GM20000 (cell line): Measurements from ENCODE around the gene TRIM33.
A peak's percentile ranks its signal among the peaks of the same experiment; 100 is the strongest.
"Not testable (repeated sequence)": the region's sequence is repeated elsewhere in the genome, so short reads cannot be mapped to it uniquely, and the experiment has no call there.

ENCODE experiments used
- DNase-seq: peaks from one replicate; pipeline ENCODE4 v3.0.0; 2012; ENCODE audit warnings: low spot score
- TF ChIP-seq, protein P1 (sequence below): IDR thresholded peaks from 2 replicates; pipeline ENCODE4 v1.5.1; 2012; ENCODE audit warnings: mild to moderate bottlenecking, control low read depth; ENCODE audit errors: extremely low read depth, missing control alignments

TRIM33 gene

DNA sequence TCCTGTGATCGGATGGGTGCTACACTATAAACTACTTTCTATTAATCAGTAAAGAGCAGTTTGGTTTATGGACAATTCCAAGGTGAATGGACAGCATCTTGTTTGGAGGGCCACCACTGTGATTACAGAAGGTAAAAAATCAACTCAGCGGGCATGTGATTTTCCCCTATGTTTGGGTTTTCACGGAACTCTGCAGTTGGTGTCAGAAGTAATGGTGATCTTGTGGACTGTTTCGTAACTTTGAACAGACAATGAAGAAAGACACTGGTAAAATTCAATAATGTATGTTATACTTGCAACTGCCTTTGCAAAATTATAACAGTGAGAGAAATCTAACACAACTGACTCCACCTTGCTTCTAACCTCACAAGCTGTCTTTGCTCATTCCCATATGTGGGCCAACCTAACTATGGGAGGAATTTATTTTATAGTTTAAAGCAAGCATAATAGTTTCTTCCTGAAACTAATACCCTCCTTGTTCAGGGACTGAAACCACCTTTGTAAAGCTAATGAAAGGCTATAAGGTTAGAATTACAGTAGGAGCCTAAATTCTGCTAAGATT, 53.2 kb downstream of the TRIM33 start:
- TF ChIP-seq, protein P1, sequence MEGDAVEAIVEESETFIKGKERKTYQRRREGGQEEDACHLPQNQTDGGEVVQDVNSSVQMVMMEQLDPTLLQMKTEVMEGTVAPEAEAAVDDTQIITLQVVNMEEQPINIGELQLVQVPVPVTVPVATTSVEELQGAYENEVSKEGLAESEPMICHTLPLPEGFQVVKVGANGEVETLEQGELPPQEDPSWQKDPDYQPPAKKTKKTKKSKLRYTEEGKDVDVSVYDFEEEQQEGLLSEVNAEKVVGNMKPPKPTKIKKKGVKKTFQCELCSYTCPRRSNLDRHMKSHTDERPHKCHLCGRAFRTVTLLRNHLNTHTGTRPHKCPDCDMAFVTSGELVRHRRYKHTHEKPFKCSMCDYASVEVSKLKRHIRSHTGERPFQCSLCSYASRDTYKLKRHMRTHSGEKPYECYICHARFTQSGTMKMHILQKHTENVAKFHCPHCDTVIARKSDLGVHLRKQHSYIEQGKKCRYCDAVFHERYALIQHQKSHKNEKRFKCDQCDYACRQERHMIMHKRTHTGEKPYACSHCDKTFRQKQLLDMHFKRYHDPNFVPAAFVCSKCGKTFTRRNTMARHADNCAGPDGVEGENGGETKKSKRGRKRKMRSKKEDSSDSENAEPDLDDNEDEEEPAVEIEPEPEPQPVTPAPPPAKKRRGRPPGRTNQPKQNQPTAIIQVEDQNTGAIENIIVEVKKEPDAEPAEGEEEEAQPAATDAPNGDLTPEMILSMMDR = no peak
- no peak for DNase-seq

DNA sequence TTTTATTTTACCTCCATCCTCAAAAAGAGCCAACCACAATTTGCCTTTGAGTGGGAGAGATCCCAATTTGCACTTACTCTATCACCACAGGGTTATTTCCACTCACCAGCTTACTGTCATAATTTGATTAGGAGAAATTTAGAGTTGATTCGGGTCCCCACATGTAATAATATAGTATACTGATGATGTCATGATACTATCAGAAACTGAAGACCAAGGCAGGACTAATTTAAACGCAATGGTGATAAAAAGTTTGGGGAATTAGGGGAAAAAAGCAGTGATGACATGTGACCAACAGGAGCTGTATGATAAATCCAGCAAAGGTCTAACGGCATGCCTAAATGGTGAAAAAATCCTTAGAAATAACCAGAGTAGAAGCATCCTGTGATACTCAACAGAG, 54.4 kb downstream of the TRIM33 start:
- no peak for DNase-seq
- TF ChIP-seq, protein P1 = no peak

DNA sequence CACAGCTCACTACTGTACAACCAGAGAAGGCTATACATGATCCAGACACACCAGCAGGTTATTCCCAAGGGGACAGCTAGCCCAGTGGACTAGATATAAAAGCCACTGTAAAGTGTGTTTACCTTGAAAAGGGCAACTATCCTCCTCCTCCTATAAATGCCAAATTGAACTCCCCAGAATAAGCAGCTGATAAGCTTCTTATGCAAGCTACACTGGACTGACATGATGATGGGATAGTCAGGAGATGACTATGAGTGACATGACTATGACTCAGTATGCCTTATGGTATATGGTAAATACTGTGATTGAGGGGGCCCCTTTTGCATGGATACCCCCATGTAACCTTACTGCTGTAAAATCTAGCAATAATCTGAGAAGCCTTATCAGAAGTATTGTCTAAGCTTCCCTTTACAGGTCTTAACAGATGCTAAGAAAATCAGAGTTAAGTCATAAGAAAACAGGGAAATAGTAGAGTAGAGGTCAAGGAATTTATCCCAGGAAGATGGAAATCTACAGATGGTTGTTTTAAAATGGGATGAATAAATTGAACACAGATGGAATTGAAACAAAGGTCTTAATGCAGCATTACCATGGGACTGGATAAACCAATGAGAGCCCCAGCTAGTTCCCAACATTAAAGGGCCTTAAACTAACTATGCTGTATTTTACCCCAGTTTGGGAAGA, 55.8 kb downstream of the TRIM33 start:
- DNase-seq = no peak

DNA sequence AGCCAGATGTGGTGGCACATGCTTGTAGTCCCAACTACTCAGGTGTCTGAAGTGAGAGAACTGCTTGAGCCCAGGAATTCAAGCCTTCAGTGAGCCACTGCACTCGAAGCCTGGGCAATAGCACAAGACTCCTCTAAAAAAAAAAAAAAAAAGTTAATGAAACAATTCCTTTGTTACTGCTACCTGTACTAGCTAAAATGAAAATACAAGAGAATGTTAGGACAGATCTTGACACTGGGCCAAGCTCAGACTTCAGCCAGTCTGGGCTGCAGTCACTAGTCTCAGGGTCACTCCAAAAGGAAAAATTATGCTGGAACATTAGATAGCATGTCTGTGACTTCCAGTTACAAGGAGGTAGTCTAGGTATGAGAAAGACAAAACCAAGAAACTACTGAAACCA, 56.5 kb downstream of the TRIM33 start:
- TF ChIP-seq, protein P1 = no peak
- DNase-seq = no peak

More for the DNA sequence above, 55.8 kb downstream of the TRIM33 start:
- TF ChIP-seq, protein P1 = no peak

DNA sequence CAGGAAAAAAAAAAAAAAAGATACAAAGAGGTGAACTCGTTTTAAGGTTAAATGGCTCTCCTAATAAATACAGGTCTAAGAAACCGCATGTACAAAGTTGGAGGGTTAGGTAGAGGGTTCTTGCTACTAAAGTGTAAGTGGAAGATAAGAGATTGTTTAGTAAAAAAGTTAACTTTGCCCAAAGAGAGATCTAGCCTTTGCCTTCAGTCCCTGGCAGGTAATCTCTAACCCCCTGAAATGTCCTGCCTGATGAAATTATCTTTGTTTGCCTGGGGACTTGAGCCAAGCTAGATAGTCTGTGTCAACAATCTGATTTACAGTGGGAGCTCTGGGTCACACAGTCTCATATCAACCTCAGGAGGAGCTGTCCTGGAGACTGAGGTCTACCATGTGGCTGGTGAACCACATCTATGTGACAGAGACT, 57.6 kb downstream of the TRIM33 start:
- DNase-seq = no peak
- TF ChIP-seq, protein P1 = no peak

DNA sequence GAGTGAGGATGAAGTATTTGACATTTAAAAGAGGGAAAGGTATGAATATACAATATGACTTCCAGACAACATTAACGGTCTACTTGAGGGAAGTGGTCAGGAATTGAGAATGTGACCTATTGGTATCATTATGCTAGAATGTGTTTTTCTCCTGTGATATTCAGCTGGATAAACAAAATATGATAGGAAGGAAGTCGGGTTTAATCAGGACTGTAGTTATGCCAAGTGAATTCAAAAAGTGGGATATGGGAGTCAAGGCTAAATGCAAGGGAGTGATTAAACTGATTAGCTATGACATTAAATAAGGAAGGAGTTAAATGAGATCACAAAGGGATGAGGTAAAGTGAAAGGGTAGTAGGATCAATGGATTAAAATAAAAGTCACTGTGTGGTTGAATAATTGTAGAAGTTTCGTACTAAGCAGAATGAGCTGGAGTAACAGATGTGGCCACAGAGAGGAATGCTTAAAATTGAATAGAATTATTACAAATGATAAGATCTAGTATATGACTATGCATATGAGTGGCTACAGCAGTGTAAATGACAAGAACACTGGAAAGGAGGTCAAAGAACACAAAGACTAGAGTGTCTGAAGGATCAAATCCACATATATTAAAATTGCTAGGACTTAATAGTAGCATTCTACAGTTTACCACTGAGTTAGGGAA, 62.5 kb downstream of the TRIM33 start:
- DNase-seq = no peak
- TF ChIP-seq, protein P1 = no peak

DNA sequence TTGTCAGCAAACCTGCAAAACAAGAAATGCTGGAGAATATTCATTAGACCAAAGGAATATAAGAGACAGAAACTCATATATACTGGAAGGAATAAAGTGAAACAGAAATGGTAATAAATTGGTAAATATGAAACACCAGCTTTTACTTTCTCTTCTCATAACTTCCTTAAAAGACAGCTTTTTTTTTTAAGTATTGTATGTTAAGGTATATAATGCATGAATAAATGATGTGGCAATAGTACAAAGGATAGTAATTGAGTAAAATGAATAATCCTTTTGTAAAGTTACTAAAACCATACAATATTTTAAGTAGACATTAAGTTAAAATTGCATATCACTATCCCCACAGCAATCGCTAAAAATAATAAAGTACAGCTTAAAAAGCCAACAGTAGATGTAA, 64.8 kb downstream of the TRIM33 start:
- TF ChIP-seq, protein P1 = no peak
- DNase-seq = peak; percentile 11

DNA sequence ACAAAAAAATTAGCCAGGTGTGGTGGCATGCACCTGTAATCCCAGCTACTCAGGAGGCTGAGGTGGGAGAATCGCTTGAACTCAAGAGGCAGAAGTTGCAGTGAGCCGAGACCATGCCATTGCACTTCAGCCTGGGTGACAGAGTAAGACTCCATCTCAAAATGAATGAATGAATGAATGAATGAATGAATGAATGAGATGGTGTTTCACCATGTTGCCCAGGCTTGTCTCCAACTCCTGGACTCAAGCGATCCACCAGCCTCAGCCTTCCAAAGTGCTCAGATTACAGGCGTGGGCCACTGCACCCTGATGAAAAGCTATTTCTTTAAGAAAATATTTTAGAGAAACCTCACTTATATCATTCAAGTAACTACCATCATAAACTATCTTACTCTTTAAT, 67.8 kb downstream of the TRIM33 start:
- DNase-seq = not testable (repeated sequence)
